Myometrial cell (primary cell): ENCODE measurements around the gene FHOD3. TPM values are rescaled to one million over a fixed set of nuclear protein-coding genes. Genes with fewer than 3 reads are reported as not detected.

Experiments
- total RNA-seq: library from RNA; depleted of rRNA; stranded (reverse); fragments of >200 nt; gene quantifications from 2 replicates; pipeline ENCODE4 v1.2.3, GENCODE V29; 2015

The FHOD3 gene
- total RNA-seq, result under 0.01 and 0.29 TPM in 2 replicates

DNA sequence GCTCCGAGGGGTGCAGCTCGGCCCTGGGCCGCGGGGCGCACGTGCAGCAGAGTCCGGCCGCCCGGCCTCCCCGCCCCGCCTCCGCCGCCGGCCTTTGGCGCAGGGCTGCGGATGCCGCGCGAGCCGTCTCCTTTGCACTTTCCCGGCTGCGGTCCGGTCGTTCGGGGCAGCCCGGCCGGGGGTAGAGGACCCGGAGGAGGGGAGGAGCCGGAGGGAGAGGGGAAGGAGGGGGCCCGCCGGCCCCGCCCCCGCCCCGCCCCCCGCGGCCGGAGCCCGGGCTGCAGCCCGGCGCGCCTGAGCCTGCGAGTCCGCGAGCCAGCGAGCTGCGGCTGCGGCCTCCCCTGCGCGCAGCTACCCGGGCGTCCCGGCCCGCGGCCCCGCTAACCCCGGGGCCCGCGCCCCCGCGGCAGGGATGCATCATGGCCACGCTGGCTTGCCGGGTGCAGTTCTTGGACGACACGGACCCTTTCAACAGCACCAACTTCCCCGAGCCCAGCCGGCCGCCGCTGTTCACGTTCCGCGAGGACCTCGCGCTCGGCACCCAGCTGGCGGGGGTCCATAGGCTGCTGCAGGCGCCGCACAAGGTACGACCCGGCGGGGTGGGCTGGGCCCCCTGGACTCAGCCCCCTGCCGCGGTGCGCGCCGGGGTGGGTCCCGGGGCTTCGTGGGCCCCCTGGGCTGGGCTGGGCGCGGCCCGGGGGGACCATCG is at the start of gene FHOD3:
Gene FHOD3, plus strand, starts transcription at position 297 of the 709 bp plus-strand sequence. Its CDS starts 123 bp downstream, at position 420.

DNA sequence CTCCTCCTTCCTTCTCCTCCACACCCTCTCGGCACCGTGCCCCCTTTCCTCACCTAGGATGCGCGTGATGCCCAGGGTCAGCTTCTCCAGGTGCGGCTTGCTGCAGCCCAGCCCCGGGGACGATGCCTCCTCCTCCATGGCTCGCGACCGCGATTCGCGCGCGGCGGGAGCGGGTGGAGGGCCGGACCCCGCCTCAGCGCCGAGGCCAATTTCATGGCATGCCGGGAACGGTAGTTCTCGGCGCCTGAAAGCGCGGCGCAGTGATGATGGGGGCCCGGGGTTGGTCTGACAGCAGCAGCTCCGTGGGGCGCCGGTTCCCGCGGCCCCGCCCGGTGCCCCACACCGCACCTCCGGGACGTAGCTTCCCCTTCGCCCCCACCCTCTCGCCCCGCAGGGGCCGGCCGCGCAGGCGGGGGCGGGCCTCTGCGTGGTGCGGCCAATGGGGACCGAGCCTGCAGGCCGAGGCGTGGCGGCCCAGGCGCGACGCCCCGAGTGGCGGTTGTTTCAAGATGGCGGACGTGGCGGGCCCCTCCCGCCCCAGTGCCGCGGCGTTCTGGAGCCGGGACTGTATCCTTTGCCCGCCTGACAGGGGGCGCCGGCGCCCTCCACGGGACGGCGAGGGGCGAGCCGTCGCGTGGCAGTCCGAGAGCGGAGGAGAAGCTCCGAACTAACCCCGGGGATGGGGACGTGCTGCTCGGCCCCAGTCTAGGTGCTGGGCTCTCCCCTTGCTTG is 531.3 kb downstream of the FHOD3 start, which contains the start of the genes KIAA1328 and TPGS2:
Gene KIAA1328, plus strand, starts transcription at position 498 of the 732 bp plus-strand sequence. Its CDS starts 12 bp downstream, at position 510.
Gene TPGS2, minus strand, starts transcription at position 373 of the 732 bp plus-strand sequence. Its CDS starts 235 bp downstream, at position 138.

Other genes with a start within 250 kb of the FHOD3 start
- 45.0 and 50.5 TPM in 2 replicates for gene RPRD1A, start 230.2 kb upstream of the FHOD3 start, total RNA-seq
- 37.8 and 46.3 TPM in 2 replicates for gene SLC39A6, start 168.4 kb upstream of the FHOD3 start, total RNA-seq
- 60.4 and 66.3 TPM in 2 replicates for gene ELP2, start 167.8 kb upstream of the FHOD3 start, total RNA-seq
- gene MOCOS, start 110.2 kb upstream of the FHOD3 start, total RNA-seq, result 1.2 and 1.7 TPM in 2 replicates